ENCODE results near the gene YARS1.
A peak's percentile ranks its signal among the peaks of the same experiment; 100 is the strongest.

The YARS1 gene

GRCh38 chr1:32761253-32761877 is 55.8 kb downstream of the YARS1 start:
- DNase-seq = no peak

DNA sequence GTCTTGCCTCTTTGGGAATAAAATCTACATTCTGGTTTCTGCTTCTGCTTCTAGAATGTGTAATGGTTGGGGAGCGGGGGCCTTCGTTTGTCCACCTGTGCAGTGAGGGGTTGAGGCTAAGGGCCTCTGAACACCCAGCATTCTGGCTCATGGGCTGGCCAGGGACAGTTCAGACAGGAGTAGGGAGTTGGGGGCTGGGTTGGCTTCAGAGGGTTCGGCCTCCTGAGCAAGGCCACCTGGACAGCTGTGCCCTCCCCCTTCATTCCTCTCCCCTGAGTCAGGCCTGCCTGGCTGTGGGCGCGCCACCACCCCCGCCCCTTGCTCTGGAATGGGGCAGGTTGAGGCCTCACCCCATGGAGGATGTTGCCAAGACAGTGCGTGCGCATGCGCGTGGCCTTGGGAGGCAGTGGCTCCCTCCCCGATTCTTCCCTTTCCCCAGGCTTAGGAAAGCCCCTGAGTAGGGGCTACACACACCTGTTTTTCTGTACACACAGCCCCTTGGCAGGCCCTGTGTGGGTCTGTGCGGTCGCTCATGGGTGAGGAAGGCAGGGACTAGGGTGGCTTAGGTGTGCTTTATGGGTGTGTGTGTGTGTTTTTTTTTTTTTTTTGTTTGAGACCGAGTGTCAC is 57.0 kb downstream of the YARS1 start:
- DNase-seq = no peak

GRCh38 chr1:32759521-32759981 is 57.6 kb downstream of the YARS1 start:
- no peak for DNase-seq

- DNase-seq = no peak
These were observed 58.2 kb downstream of the YARS1 start for GRCh38 chr1:32758795-32759430.

- no peak for DNase-seq
These were observed 58.9 kb downstream of the YARS1 start for GRCh38 chr1:32758177-32758794.

- DNase-seq = no peak
These were observed 59.8 kb downstream of the YARS1 start for GRCh38 chr1:32757213-32757895.

DNA sequence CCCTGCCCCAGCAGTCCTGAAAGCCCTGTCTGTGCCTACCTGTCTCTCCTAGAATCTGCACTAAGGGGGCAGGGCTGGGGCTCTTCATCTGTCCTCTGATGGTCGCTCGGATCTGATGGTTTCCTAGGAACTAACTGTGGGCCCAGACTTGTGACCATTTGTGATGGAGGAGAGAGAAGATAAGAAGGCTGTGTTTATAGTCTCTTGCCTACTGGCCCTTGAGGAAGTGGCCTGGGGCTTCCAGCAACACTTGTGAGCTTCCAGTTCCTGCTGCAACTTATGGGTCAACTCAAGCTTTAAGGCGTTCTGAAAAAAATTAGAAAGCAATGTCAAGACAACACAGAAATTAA is 61.4 kb downstream of the YARS1 start:
- DNase-seq = no peak

GRCh38 chr1:32755098-32755809 is 61.9 kb downstream of the YARS1 start:
- DNase-seq = no peak

DNA sequence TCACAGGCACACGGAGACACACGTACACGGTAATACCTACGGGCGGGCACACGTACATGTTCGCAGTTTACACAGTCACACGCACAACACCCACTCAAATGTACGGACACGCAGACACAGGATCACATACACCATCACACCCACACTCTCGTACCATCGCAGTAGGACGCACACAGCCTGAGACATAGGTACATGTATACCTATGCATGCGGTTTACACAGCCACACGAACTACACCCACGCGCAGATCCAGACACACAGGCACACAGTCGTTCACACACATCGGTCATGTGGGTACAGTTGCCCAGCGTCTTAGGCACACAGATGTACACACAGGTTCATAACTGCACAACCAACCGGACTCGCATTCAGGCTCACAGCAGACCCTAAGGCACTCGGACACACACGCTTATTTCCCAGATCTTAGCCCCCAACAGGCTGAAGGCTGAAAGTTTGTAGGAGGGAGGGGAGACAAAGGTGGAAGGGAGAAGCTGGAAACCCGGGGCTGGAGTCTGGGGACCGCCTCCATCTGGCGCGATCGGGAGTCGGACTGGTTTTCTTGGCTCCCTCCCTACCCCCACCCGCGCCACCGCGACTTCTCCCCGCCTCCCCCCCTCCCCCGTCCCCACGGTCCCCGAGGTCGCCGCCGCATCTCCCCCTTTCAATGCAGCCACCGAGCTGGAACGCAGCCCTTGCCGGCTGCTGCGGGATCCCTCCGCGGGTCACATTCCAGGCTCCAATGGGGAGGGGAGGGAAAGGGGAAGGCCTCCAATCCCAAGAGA is 62.7 kb downstream of the YARS1 start:
- peak; percentile 52 for DNase-seq

DNA sequence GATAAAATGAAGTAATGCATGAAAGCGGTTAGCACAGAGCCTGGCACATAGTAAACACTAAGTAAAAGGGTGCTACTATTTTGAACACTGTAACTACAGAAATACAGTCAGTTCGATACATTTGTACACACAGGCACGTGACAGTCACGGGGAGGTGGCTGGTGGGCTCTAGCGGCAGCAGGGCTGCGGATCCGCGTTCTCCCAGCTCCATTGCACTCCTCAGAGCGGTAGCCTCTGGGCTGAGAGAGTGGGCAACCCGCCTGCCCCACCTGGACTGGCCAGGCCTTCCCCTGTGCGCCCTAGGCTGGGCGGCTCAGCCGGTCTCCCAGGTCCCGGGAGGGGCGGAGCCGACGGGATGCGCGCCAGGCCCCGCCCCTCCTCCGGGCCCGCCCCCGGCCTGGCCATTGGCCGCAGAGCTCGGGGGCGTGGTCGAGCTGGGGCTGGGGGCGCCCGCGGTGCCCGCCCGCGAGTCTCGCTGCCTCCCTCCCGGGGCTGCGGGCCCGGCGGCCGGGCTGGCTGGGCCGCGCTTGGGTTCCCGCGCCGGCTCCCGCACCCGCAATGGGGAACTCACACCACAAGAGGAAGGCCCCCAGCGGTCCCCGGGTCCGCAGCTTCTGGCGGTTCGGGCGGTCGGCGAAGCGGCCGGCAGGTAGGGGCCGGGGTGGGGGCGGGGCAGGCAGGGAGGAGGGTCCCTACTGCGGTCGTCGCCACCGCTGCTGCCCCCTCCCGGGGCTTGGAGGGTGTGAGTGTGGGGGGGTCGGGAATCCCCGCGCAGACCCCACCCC is 63.4 kb downstream of the YARS1 start:
- peak; percentile 74 for DNase-seq

- DNase-seq = no peak
These were observed 67.4 kb downstream of the YARS1 start for GRCh38 chr1:32749771-32750170.

- DNase-seq = no peak
These were observed 67.8 kb downstream of the YARS1 start for GRCh38 chr1:32749332-32749731.

DNA sequence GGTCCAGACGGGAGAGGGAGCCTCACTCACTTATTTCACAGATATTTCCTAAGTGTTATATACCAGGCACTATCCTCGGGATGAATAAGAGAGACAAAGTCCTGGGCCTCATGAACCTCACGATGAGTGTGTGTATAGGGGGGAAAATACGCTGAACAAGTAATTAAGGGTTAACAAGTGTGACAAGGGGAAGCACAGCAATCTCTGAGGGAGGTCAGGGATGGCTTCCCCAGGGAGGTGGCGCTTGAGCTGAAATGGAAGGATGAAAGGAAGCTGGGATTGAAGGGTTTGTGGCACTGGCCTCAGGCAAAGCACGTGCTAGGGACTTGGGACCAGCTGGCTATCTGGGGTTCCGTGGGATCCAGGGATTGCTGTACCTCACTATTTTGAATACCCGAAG is 68.2 kb downstream of the YARS1 start:
- DNase-seq = no peak

DNA sequence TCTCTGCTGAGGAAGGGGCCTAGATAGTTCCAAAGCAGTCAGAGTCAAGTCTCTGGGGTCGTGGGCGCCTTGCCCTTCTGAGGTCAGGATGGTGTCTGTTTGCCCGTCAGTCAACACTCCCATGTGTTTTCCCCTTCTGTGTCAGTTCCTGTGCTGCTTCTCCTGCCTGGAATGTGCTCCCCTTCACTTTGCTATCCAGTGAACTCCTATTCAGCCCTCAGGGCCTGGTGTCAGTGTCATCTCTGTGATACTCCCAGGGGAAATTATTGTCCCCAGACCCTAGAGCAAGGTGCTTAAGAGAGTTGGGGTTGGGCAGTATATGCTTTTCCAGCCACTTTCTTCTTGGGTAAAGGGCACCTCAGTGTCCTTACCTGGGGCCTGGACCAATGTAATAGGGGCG is 68.8 kb downstream of the YARS1 start:
- DNase-seq = no peak

GRCh38 chr1:32746130-32746529 is 71.0 kb downstream of the YARS1 start:
- no peak for DNase-seq

GRCh38 chr1:32744071-32744425 is 73.1 kb downstream of the YARS1 start:
- DNase-seq = no peak

- DNase-seq = no peak
These were observed 73.6 kb downstream of the YARS1 start for GRCh38 chr1:32743380-32744070.

DNA sequence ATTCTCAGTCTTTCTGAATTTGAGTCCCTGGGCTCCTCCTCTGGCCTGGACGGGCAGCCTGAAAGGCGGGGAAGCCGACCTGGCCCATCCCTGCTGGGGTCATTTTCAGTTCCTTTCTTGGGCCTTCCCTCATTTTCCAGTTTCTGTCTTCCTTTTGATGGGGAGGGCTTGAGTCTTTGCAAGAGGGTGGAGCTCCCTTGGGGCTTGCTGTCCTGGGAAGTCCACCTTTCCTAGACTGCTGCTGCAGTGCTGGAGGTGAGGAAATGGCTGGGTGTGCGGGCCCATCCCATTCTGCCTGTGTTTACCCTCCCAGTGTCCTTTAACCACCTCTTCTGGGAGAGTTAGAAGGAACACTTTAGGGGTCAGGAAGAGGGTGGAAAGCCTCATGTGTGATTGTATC is 74.2 kb downstream of the YARS1 start:
- DNase-seq = no peak

DNA sequence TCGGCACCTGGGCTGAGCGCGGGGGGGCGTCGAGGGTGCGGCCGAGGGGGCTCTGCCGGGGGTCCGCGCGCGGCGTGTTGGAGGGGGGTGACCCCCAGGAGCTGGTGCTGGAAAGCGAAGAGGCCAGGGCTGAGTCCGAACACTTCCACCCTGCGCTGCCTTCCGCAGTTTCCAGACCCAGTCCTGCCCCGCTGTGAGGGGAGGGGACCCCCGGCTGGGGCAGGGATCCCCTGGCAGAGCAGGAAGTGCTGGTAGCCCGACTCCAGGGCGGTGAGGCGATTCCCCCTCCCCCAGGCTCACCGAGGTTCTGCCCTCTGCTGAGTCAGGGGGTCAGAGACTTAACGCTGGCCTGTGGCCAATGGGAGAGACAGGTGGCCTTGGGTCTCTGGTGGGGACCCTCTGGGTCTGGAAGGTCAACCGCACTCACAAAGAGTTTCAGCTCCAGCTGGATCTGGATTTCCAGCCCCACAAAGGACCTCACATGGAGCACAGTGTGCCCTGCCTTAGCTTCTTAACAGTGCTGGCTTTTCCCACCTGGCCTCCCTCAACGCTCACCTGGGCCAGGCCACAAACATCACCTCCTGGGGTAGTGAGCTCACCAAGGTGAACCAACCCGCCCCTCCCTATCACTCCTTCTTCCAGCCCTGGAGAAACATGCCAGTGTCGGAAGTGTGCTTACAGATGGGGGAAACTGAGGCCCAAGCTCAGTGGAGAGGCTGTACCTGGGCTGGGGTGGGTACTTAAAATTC is 74.8 kb downstream of the YARS1 start:
- DNase-seq = no peak

Data from CD4-positive, alpha-beta T cell treated with Interleukin-10 for 1 hour (primary cell).